Measurements from ENCODE around the gene RHCG. TPM values are rescaled to one million over a fixed set of nuclear protein-coding genes. Genes with fewer than 3 reads are reported as not detected.

RHCG gene
- total RNA-seq, 2 donors from 2014 or later, result 0.91 to 1.0 TPM

GRCh38 chr15:89494941-89495637 lies 1.3 kb downstream of the RHCG start:
- no peak overlapping the region for H3K4me3 ChIP-seq
- H3K27ac ChIP-seq, result no peak overlapping the region
- WGBS, result 79% methylated on average over 7 of the region's 7 CpGs
- no peaks in the 10 kb centered on the region for H3K36me3 ChIP-seq
- H3K27me3 ChIP-seq (replicated peaks; ENCODE audit: insufficient read depth), result peaks cover 5% of the 10 kb centered on the region
- no peak for TF ChIP-seq POLR2A (IDR thresholded peaks at IDR 0.05)
- TF ChIP-seq CTCF (IDR thresholded peaks at IDR 0.05), result peak in 2 of 4 experiments; percentile 14 to 15
- no peaks in the 10 kb centered on the region for H3K9me3 ChIP-seq
- no peaks in the 10 kb centered on the region for H3K4me1 ChIP-seq (replicated peaks)
- DNase-seq (ENCODE audit: low spot score), result no peak
- intact Hi-C loops (cut with DNase I), result no loop called here

GRCh38 chr15:89494031-89494430 lies 2.4 kb downstream of the RHCG start:
- Histone ChIP-seq H3K27me3 (replicated peaks; ENCODE audit: insufficient read depth) (peaks cover 5% of the 10 kb centered on the region), H3K9me3 (no peaks in the 10 kb centered on the region), H3K4me3 (no peak overlapping the region), H3K27ac (no peak overlapping the region), H3K36me3 (no peaks in the 10 kb centered on the region), H3K4me1 (replicated peaks) (no peaks in the 10 kb centered on the region)
- no peak for TF ChIP-seq CTCF (IDR thresholded peaks at IDR 0.05)
- 85% methylated on average over 3 of the region's 3 CpGs for WGBS
- DNase-seq (ENCODE audit: low spot score), result no peak
- intact Hi-C loops (cut with DNase I), result no loop called here

- intact Hi-C loops (cut with DNase I), result no loop called here
- 75% methylated on average over 15 of the region's 16 CpGs for WGBS
Observed at GRCh38 chr15:89492934-89493631, 3.3 kb downstream of the RHCG start.

GRCh38 chr15:89492111-89492641 lies 4.2 kb downstream of the RHCG start:
- H3K27me3 ChIP-seq (replicated peaks; ENCODE audit: insufficient read depth), result peaks cover 5% of the 10 kb centered on the region
- H3K4me3 ChIP-seq, result no peak overlapping the region
- intact Hi-C loops (cut with DNase I), result no loop called here
- TF ChIP-seq CTCF (IDR thresholded peaks at IDR 0.05) (peak in 1 of 4 experiments; percentile 27), POLR2AphosphoS5 (IDR thresholded peaks at IDR 0.05) (no peak), POLR2A (IDR thresholded peaks at IDR 0.05) (no peak)
- H3K4me1 ChIP-seq (replicated peaks), result no peaks in the 10 kb centered on the region
- H3K36me3 ChIP-seq, result no peaks in the 10 kb centered on the region
- DNase-seq (ENCODE audit: low spot score), result no peak
- H3K27ac ChIP-seq, result no peak overlapping the region
- 37% methylated on average over 5 of the region's 5 CpGs for WGBS
- H3K9me3 ChIP-seq, result no peaks in the 10 kb centered on the region

More at GRCh38 chr15:89492934-89493631, 3.3 kb downstream of the RHCG start:
- no peak for TF ChIP-seq CTCF (IDR thresholded peaks at IDR 0.05)
- H3K36me3 ChIP-seq, result no peaks in the 10 kb centered on the region
- H3K9me3 ChIP-seq, result no peaks in the 10 kb centered on the region
- H3K4me3 ChIP-seq, result no peak overlapping the region
- no peak for DNase-seq (ENCODE audit: low spot score)
- H3K27ac ChIP-seq, result no peak overlapping the region
- peaks cover 5% of the 10 kb centered on the region for H3K27me3 ChIP-seq (replicated peaks; ENCODE audit: insufficient read depth)
- no peaks in the 10 kb centered on the region for H3K4me1 ChIP-seq (replicated peaks)
